K562 (cell line): ENCODE data around the gene LZTS3. TPM values are rescaled to one million over a fixed set of nuclear protein-coding genes. Genes with fewer than 3 reads are reported as not detected.
A peak's percentile ranks its signal among the peaks of the same experiment; 100 is the strongest.

Experiments used
- ATAC-seq: fragments of 200-7000 bp; cut with Tn5 transposase; 3 replicates; pipeline ENCODE4 v1.9.1; 2020; ENCODE audit warnings: moderate library complexity
- BruUV-seq: library from RNA; stranded (reverse); fragments of 400-500 nt; replicated peaks from 2 replicates; lab custom pipeline; 2021; lab: Mats Ljungman, UMichigan
- CTCF ChIA-PET: fragments of 300-600 bp; formaldehyde crosslinking; extraction: SDS; loops from one replicate; lab custom pipeline; 2021; ENCODE audit warnings: low intra/inter-chr PET ratio; lab: Yijun Ruan, JAX
- POLR2A ChIA-PET: fragments of 300-600, 350-650 bp; sonication (Branson Sonifier 250); formaldehyde crosslinking; extraction: SDS; loops from one replicate; lab custom pipeline; 2021; ENCODE audit warnings: antibody characterized with exemption, inconsistent platforms; lab: Yijun Ruan, JAX
- DNase-seq, 4 experiments: peaks; one replicate each; pipeline versions ENCODE4 v3.0.0 to v3.0.0-alpha.2; 2011 to 2018; ENCODE audit warnings: low spot score in 3 of 4, mixed read lengths in 3 of 4; ENCODE audit errors: extremely low read depth in 1 of 4
- FAIRE-seq: peaks from 2 replicates; lab custom pipeline; 2011; peaks lifted over from hg19 to GRCh38; lab: Jason Lieb, UNC
- H2AFZ ChIP-seq: 2 replicates; pipeline ENCODE4 v1.6.0; 2011; ENCODE audit warnings: low read depth, low read length, control low read depth, inconsistent platforms
- H3K27ac ChIP-seq: fragments of 200-600 bp; 3 replicates; pipeline ENCODE4 v1.8.0; 2011; ENCODE audit warnings: low read depth, mild to moderate bottlenecking, control low read depth, inconsistent platforms, low read length, moderate library complexity, mixed read lengths; ENCODE audit errors: extremely low read depth
- H3K27me3 ChIP-seq, 2 experiments: fragments of 300-600 bp in 1 of 2; 2 replicates in 1 of 2; 3 replicates in 1 of 2; pipeline versions ENCODE4 v1.6.0 to v1.8.0; 2011; ENCODE audit warnings: inconsistent platforms in 2 of 2, low read length in 2 of 2, mild to moderate bottlenecking in 1 of 2, mixed read lengths in 1 of 2, moderate library complexity in 1 of 2; ENCODE audit not compliant: control insufficient read depth in 2 of 2, insufficient read depth in 2 of 2
- H3K36me3 ChIP-seq: fragments of 300-600 bp; 3 replicates; pipeline ENCODE4 v1.8.0; 2011; ENCODE audit warnings: mild to moderate bottlenecking, low read length, inconsistent platforms; ENCODE audit not compliant: control insufficient read depth, insufficient read depth
- H3K4me1 ChIP-seq, 2 experiments: fragments of 200-600 bp in 1 of 2; replicated peaks in 1 of 2; 2 replicates in 1 of 2; 3 replicates in 1 of 2; pipeline versions ENCODE4 v1.5.1 to v1.8.0; 2011; ENCODE audit warnings: inconsistent platforms in 2 of 2, low read length in 2 of 2, mild to moderate bottlenecking in 1 of 2, mixed read lengths in 1 of 2, moderate library complexity in 1 of 2; ENCODE audit not compliant: control insufficient read depth in 2 of 2, insufficient read depth in 2 of 2
- H3K4me2 ChIP-seq: 2 replicates; pipeline ENCODE4 v1.6.1; 2011; ENCODE audit warnings: low read length, control low read depth, inconsistent platforms, mixed read lengths; ENCODE audit not compliant: insufficient read depth
- H3K4me3 ChIP-seq: fragments of 200-600 bp; sonication (generic), shearing (Covaris generic); 2 replicates; pipeline ENCODE4 v1.5.1; 2016; ENCODE audit warnings: control low read depth, inconsistent platforms
- H3K79me2 ChIP-seq: fragments of 200-600 bp; 3 replicates; pipeline ENCODE4 v1.8.0; 2011; ENCODE audit warnings: low read length, inconsistent platforms; ENCODE audit not compliant: control insufficient read depth, insufficient read depth
- H3K9ac ChIP-seq, 2 experiments: 2 replicates each; pipeline versions ENCODE4 v1.6.0 to v1.6.1; 2011; ENCODE audit warnings: low read depth in 2 of 2, low read length in 2 of 2, control low read depth in 1 of 2, inconsistent platforms in 1 of 2, mild to moderate bottlenecking in 1 of 2, mixed read lengths in 1 of 2; ENCODE audit not compliant: insufficient read depth in 1 of 2
- H3K9me1 ChIP-seq: one replicate; pipeline ENCODE4 v1.6.0; 2011; ENCODE audit warnings: inconsistent platforms, mild to moderate bottlenecking, low read length, moderate library complexity; ENCODE audit not compliant: control insufficient read depth, insufficient read depth
- H3K9me3 ChIP-seq: replicated peaks from 2 replicates; pipeline ENCODE4 v1.5.1; 2011; ENCODE audit warnings: low read depth, low read length, inconsistent platforms; ENCODE audit not compliant: control insufficient read depth, insufficient read depth
- H4K20me1 ChIP-seq: replicated peaks from 2 replicates; pipeline ENCODE4 v1.6.1; 2011; ENCODE audit warnings: low read length, inconsistent platforms, mixed read lengths; ENCODE audit not compliant: control insufficient read depth, insufficient read depth
- ETS2 ChIP-seq: IDR thresholded peaks from 2 replicates; pipeline ENCODE4 v1.6.1; 2016; ENCODE audit warnings: borderline replicate concordance, missing genetic modification characterization, mild to moderate bottlenecking, moderate library complexity, missing compliant biosample characterization; ENCODE audit not compliant: poor library complexity, severe bottlenecking
- KLF13 ChIP-seq: fragments of 450-650 bp; IDR thresholded peaks from 2 replicates; pipeline ENCODE4 v1.6.1; 2016; ENCODE audit warnings: missing genetic modification characterization, low read depth, mild to moderate bottlenecking, missing compliant biosample characterization, moderate library complexity, borderline replicate concordance
- L3MBTL2 ChIP-seq: fragments of 450-650 bp; IDR thresholded peaks from 2 replicates; pipeline ENCODE4 v1.6.1; 2016; ENCODE audit warnings: mild to moderate bottlenecking, moderate library complexity
- NFIC ChIP-seq: fragments of 450-650 bp; IDR thresholded peaks from 2 replicates; pipeline ENCODE4 v1.6.1; 2017; ENCODE audit warnings: mild to moderate bottlenecking, inconsistent platforms
- PURB ChIP-seq: sonication (generic); formaldehyde crosslinking; IDR thresholded peaks from 2 replicates; pipeline ENCODE4 v1.9.0; 2021; ENCODE audit warnings: low read depth, mild to moderate bottlenecking, missing genetic modification reagents
- RFX7 ChIP-seq: fragments of 250-450 bp; sonication (Bioruptor Pico); IDR thresholded peaks from 2 replicates; pipeline ENCODE4 v1.5.1; 2021; ENCODE audit warnings: mild to moderate bottlenecking
- ZKSCAN1 ChIP-seq: fragments of 150-350 bp; IDR thresholded peaks from 2 replicates; pipeline ENCODE4 v1.6.1; 2016; ENCODE audit warnings: low read depth, low read length
- WGBS: fragments of 100-300 bp; shearing (Covaris generic); methylation state at CpG from one replicate; pipeline ENCODE4 v1.1.6; 2016; ENCODE audit warnings: low coverage, mixed read lengths; ENCODE audit not compliant: insufficient coverage; ENCODE audit errors: missing lambda C conversion rate; 5-methylcytosine and 5-hydroxymethylcytosine counted together
- in situ Hi-C: fragments of 300-500 bp; cut with MboI; formaldehyde crosslinking; loops from 4 replicates; pipeline ENCODE4 v1.15.0; 2018; ENCODE audit warnings: inconsistent platforms, mixed read lengths
- intact Hi-C: fragments of 100-400 bp; cut with micrococcal nuclease; formaldehyde crosslinking; loops from 2 replicates; pipeline ENCODE4 v1.14.2; 2022
- polyA plus RNA-seq, 8 experiments: library from polyadenylated mRNA; depleted of rRNA in 4 of 8; stranded (reverse) in 5 of 8; unstranded in 3 of 8; fragments of >200 nt; fragmentation: Nextera tagmentation in 2 of 8; fragmentation: Illumina TruSeq in 1 of 8; extraction: Ambion mirVana in 2 of 8; extraction: Trizol in 1 of 8; gene quantifications; 2 replicates each; pipeline versions ENCODE4 v1.2.1 to v1.2.3, GENCODE V29; 2011 to 2014; ENCODE audit warnings: inconsistent platforms in 1 of 8, missing spikeins in 1 of 8
- total RNA-seq, 7 experiments: library from RNA; depleted of rRNA in 6 of 7; stranded (reverse); fragments of >200 nt in 6 of 7; fragmentation: Illumina TruSeq in 2 of 7; extraction: Trizol in 2 of 7; gene quantifications; 2 replicates each; pipeline versions ENCODE4 v1.2.1 to v1.2.3, GENCODE V29; 2011 to 2021; ENCODE audit warnings: low replicate concordance in 1 of 7

Gene LZTS3
- total and polyA plus RNA-seq, 9 of the 15 experiments (the other 6 are each of a cell fraction or from before 2014, with no cell fraction given) = 0.07 to 2.9 (median 2.0) TPM

- Histone ChIP-seq H4K20me1 (no peaks in the 10 kb centered on the region), H3K79me2 (no peaks in the 10 kb centered on the region), H3K4me3 (no peak overlapping the region), H3K9ac (0 out of 4 replicates have a peak overlapping the region, but pooled peaks of 1 of the 2 experiments have one; percentile 33), H3K27ac (no peak overlapping the region), H3K4me1 (peaks cover 0 to 8% of the 10 kb centered on the region in 2 experiments; a peak in 2 of 5 replicates), H3K4me2 (no peak overlapping the region), H3K36me3 (no peaks in the 10 kb centered on the region), H3K9me1 (no peaks in the 10 kb centered on the region), H3K9me3 (no peaks in the 10 kb centered on the region), H3K27me3 (no peaks in the 10 kb centered on the region), H2AFZ (no peak overlapping the region)
- no peak for TF ChIP-seq ZKSCAN1
- no peak for TF ChIP-seq NFIC
- TF ChIP-seq PURB (CRISPR knock-in tag) = no peak
- no peak for TF ChIP-seq L3MBTL2
- no peak for TF ChIP-seq RFX7 (CRISPR knock-in tag)
- no peak for TF ChIP-seq KLF13 (tag)
- no peak for TF ChIP-seq ETS2 (tag)
- BruUV-seq = no TSS peak
- POLR2A ChIA-PET = interaction anchor here (0.6 to 1.7 kb wide), 5 partner anchors 19 to 200 kb away, joined by 3 to 4 read pairs (median 3); no protein-coding TSS in a partner anchor
- FAIRE-seq (no peak), ATAC-seq (no peak; the same call in 2 of the 3 replicates), DNase-seq (peak in 1 of 4 experiments; percentile 7)
- CTCF ChIA-PET = no interaction called here
- WGBS = 15% methylated on average over 4 of the region's 4 CpGs
- intact Hi-C loops (no loop called here), in situ Hi-C loops (no loop called here)
Observed at GRCh38 chr20:3129094-3129493, 44.3 kb downstream of the LZTS3 start.
